ENCODE results near the gene PPP1R2C. TPM values are rescaled to one million over a fixed set of nuclear protein-coding genes. Genes with fewer than 3 reads are reported as not detected.

PPP1R2C gene
- total and polyA plus RNA-seq, 2 of the 8 experiments (the other 6 are each of a cell fraction or from before 2014, with no cell fraction given): not detected

DNA sequence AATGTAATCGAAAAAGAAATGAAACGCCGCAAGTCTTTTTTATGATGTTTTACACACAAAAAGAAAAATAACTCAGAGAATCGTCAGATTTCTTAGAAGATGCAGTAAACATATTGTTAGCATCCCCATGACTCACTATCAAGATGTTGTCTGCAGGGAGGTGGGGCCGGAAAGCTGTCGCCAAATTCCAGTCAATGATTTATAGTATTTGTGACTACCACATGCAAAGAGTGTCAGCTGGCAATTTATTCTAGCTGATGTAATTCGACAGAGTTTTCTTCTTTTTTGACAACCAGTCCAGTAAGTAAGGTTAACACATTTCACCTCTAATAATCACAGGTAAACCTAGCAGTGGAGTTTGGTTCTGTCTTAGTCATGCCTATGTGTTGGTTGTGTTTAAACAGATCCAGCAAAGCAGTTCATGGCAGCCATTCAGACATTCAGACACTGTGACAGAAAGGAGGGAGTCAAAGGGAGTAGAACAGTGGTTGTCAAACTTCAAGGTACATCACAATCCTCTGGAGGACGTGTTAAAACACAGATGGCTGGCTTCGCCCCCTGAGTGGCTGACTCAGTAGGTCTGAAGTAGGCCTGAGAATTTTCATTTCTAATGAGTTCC is 19.8 kb upstream of the PPP1R2C start:
- H2AFZ ChIP-seq (ENCODE audit: low read length): no peak overlapping the region
- H2BK5ac ChIP-seq (ENCODE audit: low read depth, low read length): no peak overlapping the region
- H4K91ac ChIP-seq (replicated peaks; ENCODE audit: insufficient read length, low read length): no peak overlapping the region
- no peaks in the 10 kb centered on the region for H3K27me3 ChIP-seq (replicated peaks in 1 of 4; ENCODE audit: control insufficient read depth in 3 of 4, extremely low read depth in 1 of 4, insufficient read depth in 3 of 4, low read length in 3 of 4)
- peaks cover 0 to 3% (median 0%) of the 10 kb centered on the region in 4 experiments; a peak in 1 of 8 replicates for H3K36me3 ChIP-seq (ENCODE audit: control insufficient read depth in 2 of 4, insufficient read depth in 4 of 4, low read length in 3 of 4)
- no peaks in the 10 kb centered on the region for H4K20me1 ChIP-seq (replicated peaks in 1 of 2; ENCODE audit: control insufficient read depth in 1 of 2, insufficient read depth in 2 of 2, low read length in 2 of 2)
- FAIRE-seq (no peak), DNase-seq (ENCODE audit: low read depth in 1 of 2, low spot score in 2 of 2) (no peak)
- H3K9ac ChIP-seq (replicated peaks in 1 of 4; ENCODE audit: extremely low read depth in 1 of 4, low read depth in 3 of 4, low read length in 3 of 4): no peak overlapping the region
- H2BK15ac ChIP-seq (ENCODE audit: low read length): no peak overlapping the region
- H3K23me2 ChIP-seq (ENCODE audit: low read depth, low read length): no peaks in the 10 kb centered on the region
- no peak overlapping the region for H3K4me2 ChIP-seq (ENCODE audit: insufficient read depth in 1 of 2, low read depth in 2 of 2, low read length in 2 of 2)
- H2BK12ac ChIP-seq (ENCODE audit: low read depth, low read length): peak overlapping the region; percentile 60; the same call in 1 of the 2 replicates
- no peak for TF ChIP-seq GABPA (IDR thresholded peaks at IDR 0.05; ENCODE audit: borderline replicate concordance, insufficient read depth, low read length)
- TF ChIP-seq CHD2 (IDR thresholded peaks at IDR 0.05; ENCODE audit: low read length): no peak
- no peak for TF ChIP-seq KDM1A (IDR thresholded peaks at IDR 0.05; ENCODE audit: borderline replicate concordance, low read length)
- no peak for TF ChIP-seq SIRT6 (IDR thresholded peaks at IDR 0.05; ENCODE audit: low read length)
- TF ChIP-seq RNF2 (IDR thresholded peaks at IDR 0.05; ENCODE audit: borderline replicate concordance, low read depth, low read length, missing control alignments, poor library complexity, severe bottlenecking): no peak
- H2AK5ac ChIP-seq (ENCODE audit: low read depth, low read length): no peak overlapping the region
- H3K9me3 ChIP-seq (ENCODE audit: insufficient read depth in 2 of 2, low read depth in 1 of 2, low read length in 1 of 2): peaks cover 3 to 8% of the 10 kb centered on the region in 2 experiments; a peak in 1 of 4 replicates
- no peaks in the 10 kb centered on the region; a peak in 2 of 7 replicates for H3K4me1 ChIP-seq (replicated peaks in 1 of 4; ENCODE audit: control insufficient read depth in 3 of 4, insufficient read depth in 4 of 4, low read length in 3 of 4)
- H3K18ac ChIP-seq (ENCODE audit: extremely low read depth, low read length): no peak overlapping the region
- no peak overlapping the region for H3K56ac ChIP-seq (replicated peaks; ENCODE audit: insufficient read length, low read depth, low read length)
- CTCF ChIA-PET (ENCODE audit: partially characterized antibody): no interaction called here
- no peaks in the 10 kb centered on the region for H3K79me1 ChIP-seq (ENCODE audit: low read depth, low read length)
- H3K79me2 ChIP-seq (ENCODE audit: control insufficient read depth in 1 of 2, insufficient read depth in 2 of 2, low read length in 2 of 2): no peaks in the 10 kb centered on the region
- H3K23ac ChIP-seq (ENCODE audit: insufficient read length): no peak overlapping the region
- no peak overlapping the region for H2BK20ac ChIP-seq (ENCODE audit: low read length)
- no peak overlapping the region for H4K5ac ChIP-seq (ENCODE audit: insufficient read length, low read depth, low read length)
- no peak overlapping the region for H3K4me3 ChIP-seq (ENCODE audit: extremely low read depth in 1 of 4, insufficient read depth in 2 of 4, low read depth in 3 of 4, low read length in 4 of 4)
- no peak overlapping the region for H2BK120ac ChIP-seq (replicated peaks; ENCODE audit: low read depth, low read length)
- POLR2A ChIA-PET (ENCODE audit: partially characterized antibody): no interaction called here
- H3K14ac ChIP-seq (ENCODE audit: insufficient read length): no peak overlapping the region
- H3K27ac ChIP-seq (ENCODE audit: low read depth, low read length): no peak overlapping the region
- 90% methylated on average over 9 of the region's 9 CpGs; no CpG with 5 or more reads in 1 of the 2 experiments for WGBS, 2 experiments (ENCODE audit: extremely low coverage in 1 of 2, insufficient coverage in 1 of 2, insufficient read length in 1 of 2, insufficient replicate concordance in 2 of 2, low coverage in 1 of 2, low lambda C conversion rate in 2 of 2, missing lambda C conversion rate in 1 of 2)
- no peak overlapping the region for H3K4ac ChIP-seq (replicated peaks; ENCODE audit: insufficient read length, low read depth, low read length)
- no peak overlapping the region for H4K8ac ChIP-seq (ENCODE audit: extremely low read depth, insufficient read depth, low read length)
